Measurements from ENCODE around the gene CLDN18.

Gene CLDN18

GRCh38 chr3:138051947-138052802 lies 42.2 kb downstream of the CLDN18 start:
- TF ChIP-seq TEAD4 (IDR thresholded peaks at IDR 0.05) (0 out of 2 replicates have a peak, but pooled peaks have one; percentile 25), REST (IDR thresholded peaks at IDR 0.05; ENCODE audit: low read depth) (no peak), CEBPB (IDR thresholded peaks at IDR 0.05) (no peak), RAD21 (IDR thresholded peaks at IDR 0.05; ENCODE audit: low read depth) (peak; percentile 80), TCF12 (IDR thresholded peaks at IDR 0.05; ENCODE audit: low read depth) (no peak), CREB1 (IDR thresholded peaks at IDR 0.05; ENCODE audit: low read depth) (no peak)

- TF ChIP-seq CREB1 (IDR thresholded peaks at IDR 0.05; ENCODE audit: low read depth), result no peak
- no peak for TF ChIP-seq TCF12 (IDR thresholded peaks at IDR 0.05; ENCODE audit: low read depth)
- no peak for TF ChIP-seq USF1 (IDR thresholded peaks at IDR 0.05)
- TF ChIP-seq EGR1 (IDR thresholded peaks at IDR 0.05), result no peak
- TF ChIP-seq FOXM1 (IDR thresholded peaks at IDR 0.05; ENCODE audit: borderline replicate concordance, low read depth), result no peak
- TF ChIP-seq EP300 (IDR thresholded peaks at IDR 0.05; ENCODE audit: borderline replicate concordance), result no peak
- TF ChIP-seq TAF1 (IDR thresholded peaks at IDR 0.05; ENCODE audit: low read depth), result no peak
- TF ChIP-seq NFIC (IDR thresholded peaks at IDR 0.05), result no peak
- no peak for TF ChIP-seq REST (IDR thresholded peaks at IDR 0.05; ENCODE audit: low read depth)
- no peak for TF ChIP-seq CEBPB (IDR thresholded peaks at IDR 0.05)
- TF ChIP-seq YY1 (IDR thresholded peaks at IDR 0.05; ENCODE audit: low read depth), result no peak
- TF ChIP-seq RAD21 (IDR thresholded peaks at IDR 0.05; ENCODE audit: low read depth), result no peak
- no peak for TF ChIP-seq TEAD4 (IDR thresholded peaks at IDR 0.05)
- no peak for TF ChIP-seq MAX (IDR thresholded peaks at IDR 0.05)
- no peak for TF ChIP-seq ZBTB7A (IDR thresholded peaks at IDR 0.05; ENCODE audit: low read depth)
These were observed 44.1 kb downstream of the CLDN18 start for GRCh38 chr3:138054057-138054456.

GRCh38 chr3:138057384-138057783 lies 47.4 kb downstream of the CLDN18 start:
- TF ChIP-seq TCF12 (IDR thresholded peaks at IDR 0.05; ENCODE audit: low read depth), result no peak
- TF ChIP-seq CREB1 (IDR thresholded peaks at IDR 0.05; ENCODE audit: low read depth), result no peak
- no peak for TF ChIP-seq CEBPB (IDR thresholded peaks at IDR 0.05)
- TF ChIP-seq REST (IDR thresholded peaks at IDR 0.05; ENCODE audit: low read depth), result no peak
- TF ChIP-seq RAD21 (IDR thresholded peaks at IDR 0.05; ENCODE audit: low read depth), result no peak
- TF ChIP-seq USF1 (IDR thresholded peaks at IDR 0.05), result no peak
- no peak for TF ChIP-seq MAX (IDR thresholded peaks at IDR 0.05)
- no peak for TF ChIP-seq FOXM1 (IDR thresholded peaks at IDR 0.05; ENCODE audit: borderline replicate concordance, low read depth)

GRCh38 chr3:138059261-138059660 lies 49.3 kb downstream of the CLDN18 start:
- no peak for TF ChIP-seq REST (IDR thresholded peaks at IDR 0.05; ENCODE audit: low read depth)
- TF ChIP-seq TEAD4 (IDR thresholded peaks at IDR 0.05), result no peak
- TF ChIP-seq USF1 (IDR thresholded peaks at IDR 0.05), result no peak
- no peak for TF ChIP-seq FOXM1 (IDR thresholded peaks at IDR 0.05; ENCODE audit: borderline replicate concordance, low read depth)
- no peak for TF ChIP-seq RAD21 (IDR thresholded peaks at IDR 0.05; ENCODE audit: low read depth)
